ENCODE measurements around the gene ILDR1.

- TF ChIP-seq, protein P1, sequence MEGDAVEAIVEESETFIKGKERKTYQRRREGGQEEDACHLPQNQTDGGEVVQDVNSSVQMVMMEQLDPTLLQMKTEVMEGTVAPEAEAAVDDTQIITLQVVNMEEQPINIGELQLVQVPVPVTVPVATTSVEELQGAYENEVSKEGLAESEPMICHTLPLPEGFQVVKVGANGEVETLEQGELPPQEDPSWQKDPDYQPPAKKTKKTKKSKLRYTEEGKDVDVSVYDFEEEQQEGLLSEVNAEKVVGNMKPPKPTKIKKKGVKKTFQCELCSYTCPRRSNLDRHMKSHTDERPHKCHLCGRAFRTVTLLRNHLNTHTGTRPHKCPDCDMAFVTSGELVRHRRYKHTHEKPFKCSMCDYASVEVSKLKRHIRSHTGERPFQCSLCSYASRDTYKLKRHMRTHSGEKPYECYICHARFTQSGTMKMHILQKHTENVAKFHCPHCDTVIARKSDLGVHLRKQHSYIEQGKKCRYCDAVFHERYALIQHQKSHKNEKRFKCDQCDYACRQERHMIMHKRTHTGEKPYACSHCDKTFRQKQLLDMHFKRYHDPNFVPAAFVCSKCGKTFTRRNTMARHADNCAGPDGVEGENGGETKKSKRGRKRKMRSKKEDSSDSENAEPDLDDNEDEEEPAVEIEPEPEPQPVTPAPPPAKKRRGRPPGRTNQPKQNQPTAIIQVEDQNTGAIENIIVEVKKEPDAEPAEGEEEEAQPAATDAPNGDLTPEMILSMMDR (IDR thresholded peaks at IDR 0.05; ENCODE audit: low read depth, low read length, poor library complexity, severe bottlenecking), result no peak
- TF ChIP-seq EZH2phosphoT487 (IDR thresholded peaks at IDR 0.05; ENCODE audit: borderline replicate concordance, low read length), result no peak
Measured at GRCh38 chr3:121980450-121980796, 41.6 kb downstream of the ILDR1 start.

All from DOHH2 (cell line).